ENCODE data around the gene TMEM63A.
A peak's percentile ranks its signal among the peaks of the same experiment; 100 is the strongest.
"Not testable (repeated sequence)": the region's sequence is repeated elsewhere in the genome, so short reads cannot be mapped to it uniquely, and the experiment has no call there.

The TMEM63A gene

DNA sequence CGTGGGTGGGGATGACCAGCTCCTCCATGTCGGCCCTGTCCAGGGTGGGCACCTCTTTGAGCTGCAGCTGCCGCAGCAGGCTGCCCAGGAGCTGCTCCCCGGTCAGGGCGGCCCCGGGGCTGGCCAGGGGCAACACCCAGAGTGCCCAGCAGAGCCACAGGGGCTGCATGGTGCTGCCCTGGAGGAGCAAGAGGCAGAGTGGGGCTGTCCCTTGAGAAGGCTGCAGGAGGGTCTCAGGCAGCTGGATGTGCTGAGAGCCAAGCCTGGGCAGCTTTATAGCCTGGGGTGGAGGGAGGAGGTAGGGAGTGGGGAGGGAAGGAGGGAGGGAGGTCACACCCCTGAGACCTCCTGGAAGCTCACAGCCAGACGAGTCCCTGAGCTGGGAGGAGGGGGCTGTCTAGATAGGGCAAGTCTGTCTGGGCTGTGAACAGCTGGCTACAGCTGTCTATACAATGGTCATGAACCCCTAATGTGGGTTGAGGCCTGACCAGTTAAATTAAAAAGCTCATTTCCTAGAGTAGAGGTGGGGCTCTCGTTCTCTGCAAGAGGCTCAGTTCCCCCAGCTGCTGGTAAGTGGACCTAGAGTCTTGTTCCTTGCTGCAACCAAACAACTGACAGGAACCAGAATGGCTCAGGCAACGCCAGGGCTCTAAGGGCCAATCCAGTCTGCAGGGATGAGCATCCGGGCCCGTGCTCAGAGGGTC, 6.9 kb upstream of the TMEM63A start, which contains the start of gene LEFTY1:
LEFTY1 (minus strand) TSS at position 249 of the 704 bp plus-strand sequence; CDS start at position 169, 80 bp downstream.
- no peak within 1 kb of the TSS for H3K27ac Mint-ChIP-seq
- peaks cover 52% of the 10 kb centered on the region for H3K4me1 Mint-ChIP-seq
- H3K36me3 Mint-ChIP-seq (ENCODE audit: low read depth) = no peaks in the 10 kb centered on the region
- peak; percentile 61 for DNase-seq
- no peaks in the 10 kb centered on the region for H3K9me3 Mint-ChIP-seq
- H3K27me3 Mint-ChIP-seq (ENCODE audit: low read depth, poor library complexity) = peaks cover 11% of the 10 kb centered on the region
- TF ChIP-seq, protein P1, sequence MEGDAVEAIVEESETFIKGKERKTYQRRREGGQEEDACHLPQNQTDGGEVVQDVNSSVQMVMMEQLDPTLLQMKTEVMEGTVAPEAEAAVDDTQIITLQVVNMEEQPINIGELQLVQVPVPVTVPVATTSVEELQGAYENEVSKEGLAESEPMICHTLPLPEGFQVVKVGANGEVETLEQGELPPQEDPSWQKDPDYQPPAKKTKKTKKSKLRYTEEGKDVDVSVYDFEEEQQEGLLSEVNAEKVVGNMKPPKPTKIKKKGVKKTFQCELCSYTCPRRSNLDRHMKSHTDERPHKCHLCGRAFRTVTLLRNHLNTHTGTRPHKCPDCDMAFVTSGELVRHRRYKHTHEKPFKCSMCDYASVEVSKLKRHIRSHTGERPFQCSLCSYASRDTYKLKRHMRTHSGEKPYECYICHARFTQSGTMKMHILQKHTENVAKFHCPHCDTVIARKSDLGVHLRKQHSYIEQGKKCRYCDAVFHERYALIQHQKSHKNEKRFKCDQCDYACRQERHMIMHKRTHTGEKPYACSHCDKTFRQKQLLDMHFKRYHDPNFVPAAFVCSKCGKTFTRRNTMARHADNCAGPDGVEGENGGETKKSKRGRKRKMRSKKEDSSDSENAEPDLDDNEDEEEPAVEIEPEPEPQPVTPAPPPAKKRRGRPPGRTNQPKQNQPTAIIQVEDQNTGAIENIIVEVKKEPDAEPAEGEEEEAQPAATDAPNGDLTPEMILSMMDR (IDR thresholded peaks at IDR 0.05) = no peak
- peak within 1 kb of the TSS; percentile 41 for H3K4me3 Mint-ChIP-seq

DNA sequence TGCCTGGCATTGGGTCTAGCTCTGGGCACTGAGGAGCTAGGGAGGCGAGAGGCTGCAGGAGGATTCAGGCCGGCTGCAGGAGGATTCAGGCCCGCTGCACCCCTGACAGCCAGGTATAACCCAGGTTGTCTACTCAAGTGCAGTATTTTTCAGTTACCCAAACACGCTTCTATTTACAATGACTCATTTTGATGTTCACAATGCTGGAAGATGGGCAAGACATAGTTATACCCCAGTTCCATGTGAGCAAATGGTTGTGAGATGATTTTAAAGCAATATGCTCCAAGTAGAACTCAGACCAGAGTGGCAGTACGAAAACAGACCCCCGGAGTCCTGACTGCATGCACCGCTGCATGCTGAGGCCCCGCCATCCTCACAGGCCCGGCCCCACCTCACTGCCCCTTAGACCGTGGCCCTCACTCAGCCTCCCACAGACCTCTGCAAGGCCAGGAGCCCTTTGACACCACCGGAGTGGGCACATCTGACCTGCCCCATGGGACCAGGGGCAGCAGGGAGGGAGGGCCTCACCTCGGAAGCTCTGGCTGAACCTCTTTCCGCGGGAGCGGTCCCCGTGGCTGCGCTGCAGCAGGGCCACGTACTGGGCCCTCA, 6.2 kb upstream of the TMEM63A start:
- H3K27me3 Mint-ChIP-seq (ENCODE audit: low read depth, poor library complexity) = peaks cover 13% of the 10 kb centered on the region
- H3K9me3 Mint-ChIP-seq = no peaks in the 10 kb centered on the region
- peak overlapping the region; percentile 41 for H3K4me3 Mint-ChIP-seq
- TF ChIP-seq, protein P1 (IDR thresholded peaks at IDR 0.05) = no peak
- peak; percentile 38 for DNase-seq
- peaks cover 58% of the 10 kb centered on the region for H3K4me1 Mint-ChIP-seq
- H3K27ac Mint-ChIP-seq = no peak overlapping the region
- no peaks in the 10 kb centered on the region for H3K36me3 Mint-ChIP-seq (ENCODE audit: low read depth)

DNA sequence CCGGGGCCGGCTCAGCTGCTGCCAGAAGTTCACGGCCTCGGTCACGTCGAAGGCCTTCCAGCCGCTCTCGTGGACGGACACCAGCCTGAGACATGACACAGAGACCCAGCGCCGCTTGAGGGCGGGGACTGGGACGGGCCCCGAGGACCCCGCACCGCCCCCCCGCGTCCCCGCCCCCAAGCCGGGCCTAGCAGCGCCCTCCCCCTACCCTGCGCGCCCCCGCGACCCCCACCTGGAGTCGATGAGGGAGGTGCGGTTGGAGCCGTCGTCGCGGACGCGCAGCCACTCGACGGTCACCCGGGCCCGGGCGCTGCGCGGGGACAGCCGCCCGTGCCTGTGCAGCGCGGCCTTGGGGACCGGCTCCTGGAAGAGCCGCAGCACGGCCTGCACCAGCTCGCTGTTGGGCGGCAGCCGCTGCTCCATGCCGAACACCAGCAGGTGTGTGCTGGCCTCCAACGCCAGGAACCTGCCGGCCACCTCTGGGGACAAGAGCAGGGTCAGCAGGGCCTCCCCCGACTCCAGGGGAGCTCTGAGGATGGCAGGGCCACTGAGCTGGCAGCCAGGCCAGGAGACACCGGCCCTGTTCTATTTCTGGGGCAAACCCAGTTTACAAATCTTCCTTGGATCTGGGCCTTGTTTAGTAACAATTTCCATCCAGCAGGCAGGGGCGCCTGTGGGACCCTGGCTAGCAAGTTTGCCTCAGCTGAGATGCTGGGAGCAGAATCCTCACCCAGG, 5.5 kb upstream of the TMEM63A start:
- not testable (repeated sequence) for H3K27ac Mint-ChIP-seq; H3K36me3 Mint-ChIP-seq (ENCODE audit: low read depth); H3K9me3 Mint-ChIP-seq
- H3K4me3 Mint-ChIP-seq = peak overlapping the region; percentile 41
- peaks cover 62% of the 10 kb centered on the region for H3K4me1 Mint-ChIP-seq
- DNase-seq = peak; percentile 50
- H3K27me3 Mint-ChIP-seq (ENCODE audit: low read depth, poor library complexity) = peaks cover 16% of the 10 kb centered on the region

DNA sequence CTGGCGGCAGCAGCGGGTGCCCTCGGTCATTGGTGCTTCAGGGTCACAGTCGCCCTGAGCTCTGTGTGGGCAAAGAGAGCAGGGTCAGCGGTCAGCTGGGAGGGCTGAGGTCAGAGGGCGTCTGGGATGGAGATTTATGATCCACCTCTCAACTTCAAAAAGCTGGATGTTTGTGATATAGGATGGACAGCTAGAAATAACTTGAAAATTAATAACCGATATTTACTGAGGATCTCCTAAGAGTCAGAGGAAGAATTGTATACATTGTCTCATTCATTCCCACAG, 4.8 kb upstream of the TMEM63A start:
- Mint-ChIP-seq H3K9me3 (no peaks in the 10 kb centered on the region), H3K4me3 (peak overlapping the region; percentile 23)

DNA sequence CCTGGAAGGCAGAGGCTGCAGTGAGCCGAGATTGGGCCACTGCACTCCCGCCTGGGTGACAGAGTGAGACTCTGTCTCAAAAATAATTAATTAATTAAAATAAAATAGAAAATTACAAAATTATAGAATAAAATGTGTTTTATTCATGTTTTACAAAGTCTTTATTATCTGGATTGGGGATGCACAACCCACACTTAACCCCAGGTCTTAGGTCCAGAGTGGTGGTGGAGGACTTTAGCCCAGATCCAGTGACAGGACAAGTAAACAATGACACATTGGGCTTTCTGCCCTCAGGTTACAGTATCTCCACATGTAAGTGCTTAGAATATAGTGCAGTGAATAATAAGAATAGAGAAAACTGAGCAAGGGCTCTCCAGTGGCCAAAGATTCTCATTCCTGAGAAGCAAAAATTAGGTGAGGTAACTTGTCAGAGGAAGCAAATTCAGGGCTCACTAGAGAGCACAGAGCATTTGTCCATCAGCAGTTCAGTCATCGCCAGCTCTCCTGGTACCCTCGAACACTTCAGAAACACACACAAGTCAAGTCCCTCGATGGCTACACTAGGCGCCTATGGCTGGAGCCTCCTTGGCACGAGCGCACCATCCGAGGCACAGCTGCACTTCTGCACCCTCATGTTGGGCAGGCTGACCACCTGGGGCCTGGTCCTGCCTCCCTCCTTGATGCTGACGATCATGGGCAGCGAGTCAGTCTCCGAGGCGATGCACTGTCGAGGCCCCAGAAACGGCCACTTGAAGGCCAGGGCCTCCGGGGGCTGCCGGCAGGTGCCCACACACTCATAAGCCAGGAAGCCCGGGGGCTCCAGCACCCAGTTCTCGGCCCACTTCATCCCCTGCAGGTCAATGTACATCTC, 4.2 kb upstream of the TMEM63A start:
- Mint-ChIP-seq H3K36me3 (ENCODE audit: low read depth) (no peaks in the 10 kb centered on the region), H3K4me3 (peak overlapping the region; percentile 23), H3K27ac (no peak overlapping the region), H3K27me3 (ENCODE audit: low read depth, poor library complexity) (peaks cover 16% of the 10 kb centered on the region), H3K9me3 (no peaks in the 10 kb centered on the region), H3K4me1 (peaks cover 58% of the 10 kb centered on the region)
- TF ChIP-seq, protein P1 (IDR thresholded peaks at IDR 0.05) = no peak
- DNase-seq = no peak

More for the DNA sequence above, 4.8 kb upstream of the TMEM63A start:
- DNase-seq = peak; percentile 48
- Mint-ChIP-seq H3K27me3 (ENCODE audit: low read depth, poor library complexity) (peaks cover 16% of the 10 kb centered on the region), H3K36me3 (ENCODE audit: low read depth) (no peaks in the 10 kb centered on the region), H3K27ac (no peak overlapping the region), H3K4me1 (peaks cover 62% of the 10 kb centered on the region)
- TF ChIP-seq, protein P1 (IDR thresholded peaks at IDR 0.05) = no peak

DNA sequence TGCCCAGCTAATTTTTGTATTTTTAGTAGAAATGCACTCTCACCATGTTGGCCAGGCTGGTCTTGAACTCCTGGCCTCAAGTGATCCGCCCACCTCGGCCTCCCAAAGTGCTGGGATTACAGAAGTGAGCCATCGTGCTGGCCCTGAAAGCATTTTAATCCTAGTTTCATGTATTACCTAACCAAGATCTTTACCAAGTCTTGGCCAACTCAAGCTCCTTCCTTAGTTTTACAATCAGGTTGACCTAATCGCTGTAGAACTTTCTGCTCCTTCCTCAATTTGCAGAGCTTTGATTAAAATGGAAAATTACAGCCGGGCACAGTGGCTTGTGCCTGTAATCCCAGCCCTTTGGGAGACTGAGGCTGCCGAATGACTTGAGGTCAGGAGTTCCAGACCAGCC, 3.2 kb upstream of the TMEM63A start:
- Mint-ChIP-seq H3K27me3 (ENCODE audit: low read depth, poor library complexity) (peaks cover 17% of the 10 kb centered on the region), H3K36me3 (ENCODE audit: low read depth) (no peaks in the 10 kb centered on the region), H3K4me3 (no peak overlapping the region), H3K4me1 (peaks cover 59% of the 10 kb centered on the region), H3K9me3 (no peaks in the 10 kb centered on the region), H3K27ac (no peak overlapping the region)
- DNase-seq = no peak
- TF ChIP-seq, protein P1 (IDR thresholded peaks at IDR 0.05) = no peak
